AG10803 (cell line): Measurements from ENCODE around the gene LSAMP.
A peak's percentile ranks its signal among the peaks of the same experiment; 100 is the strongest.
"Not testable (repeated sequence)": the region's sequence is repeated elsewhere in the genome, so short reads cannot be mapped to it uniquely, and the experiment has no call there.

Experiments used
- DNase-seq: peaks from one replicate; pipeline ENCODE4 v3.0.0; 2010; ENCODE audit warnings: low read depth
- H3K4me3 ChIP-seq: 2 replicates; pipeline ENCODE4 v1.5.1; 2011; ENCODE audit warnings: mild to moderate bottlenecking, low read length, control low read depth
- CTCF ChIP-seq: conservative IDR thresholded peaks from 2 replicates; pipeline ENCODE4 v1.5.1; 2011; ENCODE audit warnings: mild to moderate bottlenecking, low read length, control low read depth, inconsistent platforms

The LSAMP gene

DNA sequence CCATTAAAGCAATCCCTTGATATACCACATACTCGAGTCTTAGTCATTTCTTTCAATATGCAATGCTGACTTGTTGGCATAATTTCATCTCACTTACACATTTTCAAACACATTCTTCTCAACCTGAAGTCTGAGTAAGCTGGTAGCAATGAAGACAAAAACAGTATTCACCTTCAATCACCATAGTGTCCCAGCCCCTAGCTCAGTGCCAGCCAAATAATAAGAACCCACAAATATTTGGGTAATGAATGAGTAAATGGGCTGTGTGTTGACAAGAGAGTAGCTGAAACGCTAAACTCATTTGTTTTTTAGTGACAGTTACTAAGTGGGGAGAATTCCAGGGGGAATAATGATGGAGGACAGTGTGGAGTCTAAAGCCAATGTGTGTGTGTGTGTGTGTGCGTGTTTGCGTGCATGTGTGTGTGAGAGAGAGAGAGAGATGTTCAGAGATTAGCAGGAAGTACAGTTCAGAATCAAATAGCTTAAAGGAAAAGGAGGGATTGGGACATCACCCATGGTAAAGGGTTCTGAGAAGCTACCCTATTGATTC is 656.3 kb downstream of the LSAMP start:
- TF ChIP-seq CTCF: no peak
- DNase-seq: peak; percentile 100
- H3K4me3 ChIP-seq: no peak overlapping the region

GRCh38 chr3:115787818-115788217 is 657.5 kb downstream of the LSAMP start:
- DNase-seq: no peak

GRCh38 chr3:115785782-115786181 is 659.5 kb downstream of the LSAMP start:
- no peak for TF ChIP-seq CTCF
- peak overlapping the region; percentile 7; the same call in 1 of the 2 replicates for H3K4me3 ChIP-seq
- DNase-seq: peak; percentile 67

More at GRCh38 chr3:115787818-115788217, 657.5 kb downstream of the LSAMP start:
- no peak overlapping the region for H3K4me3 ChIP-seq
- no peak for TF ChIP-seq CTCF

- H3K4me3 ChIP-seq: peak overlapping the region; percentile 71
- no peak for TF ChIP-seq CTCF
- peak; percentile 98 for DNase-seq
Measured at GRCh38 chr3:115784739-115785536, 660.3 kb downstream of the LSAMP start.

- TF ChIP-seq CTCF: peak; percentile 68
- DNase-seq: peak; percentile 88
- H3K4me3 ChIP-seq: peak overlapping the region; percentile 71
Measured at GRCh38 chr3:115783938-115784738, 661.1 kb downstream of the LSAMP start.

DNA sequence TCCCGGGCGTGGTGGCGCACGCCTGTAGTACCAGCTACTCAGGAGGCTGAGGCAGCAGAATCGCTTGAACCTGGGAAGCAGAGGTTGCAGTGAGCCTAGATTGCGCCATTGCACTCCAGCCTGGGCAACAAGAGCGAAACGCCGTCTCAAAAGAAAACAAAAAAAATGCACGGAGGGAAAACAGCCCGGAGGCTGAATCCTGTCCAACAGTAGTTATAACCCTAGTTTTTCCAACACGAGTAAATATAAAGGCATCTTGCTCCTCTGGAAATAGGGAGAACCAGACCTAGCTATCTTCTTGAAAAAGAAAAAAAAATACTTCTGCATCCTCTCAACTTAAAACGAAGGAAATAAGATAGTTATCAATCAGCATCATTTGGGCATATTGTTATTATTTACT is 661.9 kb downstream of the LSAMP start:
- H3K4me3 ChIP-seq: peak overlapping the region; percentile 71
- DNase-seq: not testable (repeated sequence)

- TF ChIP-seq CTCF: no peak
- no peak for DNase-seq
- H3K4me3 ChIP-seq: no peak overlapping the region
Measured at GRCh38 chr3:115779011-115779410, 666.3 kb downstream of the LSAMP start.
